ENCODE results near the gene HELZ2.

HELZ2 gene

GRCh38 chr20:63536241-63536977 lies 37.6 kb downstream of the HELZ2 start:
- TF ChIP-seq, protein P1, sequence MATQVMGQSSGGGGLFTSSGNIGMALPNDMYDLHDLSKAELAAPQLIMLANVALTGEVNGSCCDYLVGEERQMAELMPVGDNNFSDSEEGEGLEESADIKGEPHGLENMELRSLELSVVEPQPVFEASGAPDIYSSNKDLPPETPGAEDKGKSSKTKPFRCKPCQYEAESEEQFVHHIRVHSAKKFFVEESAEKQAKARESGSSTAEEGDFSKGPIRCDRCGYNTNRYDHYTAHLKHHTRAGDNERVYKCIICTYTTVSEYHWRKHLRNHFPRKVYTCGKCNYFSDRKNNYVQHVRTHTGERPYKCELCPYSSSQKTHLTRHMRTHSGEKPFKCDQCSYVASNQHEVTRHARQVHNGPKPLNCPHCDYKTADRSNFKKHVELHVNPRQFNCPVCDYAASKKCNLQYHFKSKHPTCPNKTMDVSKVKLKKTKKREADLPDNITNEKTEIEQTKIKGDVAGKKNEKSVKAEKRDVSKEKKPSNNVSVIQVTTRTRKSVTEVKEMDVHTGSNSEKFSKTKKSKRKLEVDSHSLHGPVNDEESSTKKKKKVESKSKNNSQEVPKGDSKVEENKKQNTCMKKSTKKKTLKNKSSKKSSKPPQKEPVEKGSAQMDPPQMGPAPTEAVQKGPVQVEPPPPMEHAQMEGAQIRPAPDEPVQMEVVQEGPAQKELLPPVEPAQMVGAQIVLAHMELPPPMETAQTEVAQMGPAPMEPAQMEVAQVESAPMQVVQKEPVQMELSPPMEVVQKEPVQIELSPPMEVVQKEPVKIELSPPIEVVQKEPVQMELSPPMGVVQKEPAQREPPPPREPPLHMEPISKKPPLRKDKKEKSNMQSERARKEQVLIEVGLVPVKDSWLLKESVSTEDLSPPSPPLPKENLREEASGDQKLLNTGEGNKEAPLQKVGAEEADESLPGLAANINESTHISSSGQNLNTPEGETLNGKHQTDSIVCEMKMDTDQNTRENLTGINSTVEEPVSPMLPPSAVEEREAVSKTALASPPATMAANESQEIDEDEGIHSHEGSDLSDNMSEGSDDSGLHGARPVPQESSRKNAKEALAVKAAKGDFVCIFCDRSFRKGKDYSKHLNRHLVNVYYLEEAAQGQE (IDR thresholded peaks at IDR 0.05; ENCODE audit: insufficient read depth in 1 of 2, low read depth in 2 of 2, low read length in 2 of 2) = no peak
- TF ChIP-seq TAF1 (IDR thresholded peaks at IDR 0.05; ENCODE audit: borderline replicate concordance, insufficient read depth, low read length) (no peak), SIN3A (IDR thresholded peaks at IDR 0.05; ENCODE audit: borderline replicate concordance, insufficient read depth, low read length) (no peak), POLR2AphosphoS5 (IDR thresholded peaks at IDR 0.05; ENCODE audit: low read depth, low read length) (no peak), FOXP2 (optimal IDR thresholded peaks at IDR 0.05; ENCODE audit: borderline replicate concordance, extremely low read depth, extremely low read length, insufficient read depth) (peak; percentile 14)

DNA sequence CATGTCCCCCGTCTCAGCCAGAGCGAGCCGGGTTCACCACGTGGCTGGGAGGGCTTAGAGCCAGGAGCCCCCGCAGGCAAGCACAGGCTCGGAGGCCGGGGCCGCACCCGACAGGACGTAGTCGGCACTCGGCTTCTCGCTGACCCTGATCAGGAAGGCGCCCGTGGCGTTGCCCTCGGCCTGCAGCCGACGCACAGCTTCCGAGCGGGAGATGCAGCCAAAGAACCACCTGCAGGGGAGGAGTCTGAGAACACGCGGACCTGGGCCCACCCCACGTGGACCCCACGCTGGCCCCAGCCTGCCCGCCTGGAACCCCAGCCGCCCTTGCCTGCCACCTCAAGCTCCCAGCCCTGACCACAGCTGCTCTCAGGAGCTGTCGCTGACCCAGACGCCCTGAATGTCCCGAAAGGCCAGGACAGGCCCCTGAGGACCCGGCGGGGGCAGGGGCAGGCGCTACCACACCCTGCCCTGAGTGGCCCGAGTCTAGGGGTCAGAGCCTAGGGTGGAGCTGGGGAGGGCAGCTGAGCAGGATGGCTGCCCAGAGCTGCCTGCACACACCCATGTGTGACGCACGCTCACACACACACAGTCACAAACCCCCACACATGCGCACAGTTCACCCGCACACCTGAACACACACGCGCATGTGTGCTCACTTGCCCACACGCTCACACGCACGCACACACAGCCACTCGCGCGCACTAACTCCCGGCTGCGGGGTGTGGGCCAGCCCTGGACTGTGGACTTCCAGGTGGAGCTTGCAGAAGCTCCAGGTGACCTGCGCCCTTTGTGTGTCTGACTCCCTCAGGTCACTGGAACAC lies 39.0 kb downstream of the HELZ2 start:
- TF ChIP-seq FOXP2 (optimal IDR thresholded peaks at IDR 0.05; ENCODE audit: borderline replicate concordance, extremely low read depth, extremely low read length, insufficient read depth) = peak; percentile 30
- TF ChIP-seq TAF1 (IDR thresholded peaks at IDR 0.05; ENCODE audit: borderline replicate concordance, insufficient read depth, low read length) = no peak

- TF ChIP-seq, protein P1 (IDR thresholded peaks at IDR 0.05; ENCODE audit: insufficient read depth in 1 of 2, low read depth in 2 of 2, low read length in 2 of 2) = no peak
- no peak for TF ChIP-seq SIN3A (IDR thresholded peaks at IDR 0.05; ENCODE audit: borderline replicate concordance, insufficient read depth, low read length)
- no peak for TF ChIP-seq TAF1 (IDR thresholded peaks at IDR 0.05; ENCODE audit: borderline replicate concordance, insufficient read depth, low read length)
- no peak for TF ChIP-seq FOXP2 (optimal IDR thresholded peaks at IDR 0.05; ENCODE audit: borderline replicate concordance, extremely low read depth, extremely low read length, insufficient read depth)
- no peak for TF ChIP-seq POLR2AphosphoS5 (IDR thresholded peaks at IDR 0.05; ENCODE audit: low read depth, low read length)
Observed at GRCh38 chr20:63534427-63534830, 39.6 kb downstream of the HELZ2 start.

- TF ChIP-seq POLR2AphosphoS5 (IDR thresholded peaks at IDR 0.05; ENCODE audit: low read depth, low read length) (no peak), SIN3A (IDR thresholded peaks at IDR 0.05; ENCODE audit: borderline replicate concordance, insufficient read depth, low read length) (no peak)
- TF ChIP-seq, protein P1 (IDR thresholded peaks at IDR 0.05; ENCODE audit: insufficient read depth in 1 of 2, low read depth in 2 of 2, low read length in 2 of 2) = no peak
Observed at GRCh38 chr20:63533871-63534393, 40.1 kb downstream of the HELZ2 start.

DNA sequence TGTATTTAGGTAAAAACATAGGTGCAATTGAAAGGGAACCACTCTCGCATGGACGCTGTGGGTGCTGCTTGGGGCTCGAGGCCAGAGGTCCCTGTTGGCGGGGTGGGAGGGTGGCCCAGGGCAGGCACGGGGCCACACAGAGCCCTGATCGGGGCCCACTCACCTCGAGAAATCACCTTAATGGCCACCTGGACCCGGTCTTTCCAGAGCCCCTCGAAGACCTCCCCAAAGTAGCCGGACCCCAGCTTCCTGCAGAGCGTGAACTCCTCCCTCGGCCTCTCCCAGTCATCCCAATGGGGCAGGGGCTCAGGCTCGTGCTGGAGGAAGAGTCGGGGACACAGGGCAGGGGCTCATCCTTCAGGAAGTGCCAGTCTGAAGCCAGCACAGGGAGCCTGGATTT lies 40.7 kb downstream of the HELZ2 start:
- TF ChIP-seq, protein P1 (IDR thresholded peaks at IDR 0.05; ENCODE audit: insufficient read depth in 1 of 2, low read depth in 2 of 2, low read length in 2 of 2) = no peak
- no peak for TF ChIP-seq FOXP2 (optimal IDR thresholded peaks at IDR 0.05; ENCODE audit: borderline replicate concordance, extremely low read depth, extremely low read length, insufficient read depth)
- TF ChIP-seq SIN3A (IDR thresholded peaks at IDR 0.05; ENCODE audit: borderline replicate concordance, insufficient read depth, low read length) = no peak
- no peak for TF ChIP-seq POLR2AphosphoS5 (IDR thresholded peaks at IDR 0.05; ENCODE audit: low read depth, low read length)
- TF ChIP-seq TAF1 (IDR thresholded peaks at IDR 0.05; ENCODE audit: borderline replicate concordance, insufficient read depth, low read length) = no peak

Measured in PFSK-1 (cell line).